Stimulated activated CD8-positive, alpha-beta memory T cell treated with anti-CD3 and anti-CD28 coated beads, Interleukin-7, amount 100 ng/mL, for 4 hours (primary cell): ENCODE results near the gene PLEKHN1.
A peak's percentile ranks its signal among the peaks of the same experiment; 100 is the strongest.
"Not testable (repeated sequence)": the region's sequence is repeated elsewhere in the genome, so short reads cannot be mapped to it uniquely, and the experiment has no call there.

Experiments
- DNase-seq, 2 donors: peaks; one replicate each; pipeline ENCODE4 v3.0.0-alpha.2; 2020; ENCODE audit warnings: low read depth in 2 of 2

PLEKHN1 gene

GRCh38 chr1:942411-942821 is 23.9 kb upstream of the PLEKHN1 start:
- DNase-seq = no peak

- no peak for DNase-seq
These were observed 23.3 kb upstream of the PLEKHN1 start for GRCh38 chr1:942864-943533.

GRCh38 chr1:943545-944340 is 22.5 kb upstream of the PLEKHN1 start:
- DNase-seq = no peak

GRCh38 chr1:944341-945325 is 21.6 kb upstream of the PLEKHN1 start:
- DNase-seq = no peak

- DNase-seq = no peak
These were observed 20.4 kb upstream of the PLEKHN1 start for GRCh38 chr1:945688-946556.

GRCh38 chr1:946811-947210 is 19.5 kb upstream of the PLEKHN1 start:
- DNase-seq = not testable (repeated sequence)

- no peak for DNase-seq
These were observed 18.3 kb upstream of the PLEKHN1 start for GRCh38 chr1:947958-948357.

- no peak for DNase-seq
These were observed 16.0 kb upstream of the PLEKHN1 start for GRCh38 chr1:950268-950667.

GRCh38 chr1:950881-951280 is 15.4 kb upstream of the PLEKHN1 start:
- no peak for DNase-seq

GRCh38 chr1:951364-951763 is 14.9 kb upstream of the PLEKHN1 start:
- no peak for DNase-seq

GRCh38 chr1:952201-952600 is 14.1 kb upstream of the PLEKHN1 start:
- no peak for DNase-seq

- DNase-seq = no peak
These were observed 13.7 kb upstream of the PLEKHN1 start for GRCh38 chr1:952603-953002.

- DNase-seq = no peak
These were observed 12.6 kb upstream of the PLEKHN1 start for GRCh38 chr1:953524-954320.

GRCh38 chr1:954927-955326 is 11.4 kb upstream of the PLEKHN1 start:
- DNase-seq = no peak

- DNase-seq = no peak
These were observed 10.8 kb upstream of the PLEKHN1 start for GRCh38 chr1:955474-955873.

GRCh38 chr1:956636-957035 is 9.6 kb upstream of the PLEKHN1 start:
- no peak for DNase-seq

GRCh38 chr1:958823-959730 is 7.2 kb upstream of the PLEKHN1 start, which contains the start of gene NOC2L:
TSS of gene NOC2L (minus strand) at chr1:959256. CDS start at chr1:959240, 16 bp downstream.
- DNase-seq = peak; percentile 88 to 94

- DNase-seq = no peak
These were observed 6.4 kb upstream of the PLEKHN1 start for GRCh38 chr1:959731-960362.
